GM12892 (cell line): ENCODE results near the gene NAA30.

Source experiments
- POLR2A ChIP-seq: IDR thresholded peaks from 2 replicates; pipeline ENCODE4 v1.6.1; 2011; ENCODE audit warnings: low read depth, low read length, control low read depth
- POLR2AphosphoS5 ChIP-seq: IDR thresholded peaks from 2 replicates; pipeline ENCODE4 v1.6.1; 2011; ENCODE audit warnings: low read depth, low read length, control low read depth

DNA sequence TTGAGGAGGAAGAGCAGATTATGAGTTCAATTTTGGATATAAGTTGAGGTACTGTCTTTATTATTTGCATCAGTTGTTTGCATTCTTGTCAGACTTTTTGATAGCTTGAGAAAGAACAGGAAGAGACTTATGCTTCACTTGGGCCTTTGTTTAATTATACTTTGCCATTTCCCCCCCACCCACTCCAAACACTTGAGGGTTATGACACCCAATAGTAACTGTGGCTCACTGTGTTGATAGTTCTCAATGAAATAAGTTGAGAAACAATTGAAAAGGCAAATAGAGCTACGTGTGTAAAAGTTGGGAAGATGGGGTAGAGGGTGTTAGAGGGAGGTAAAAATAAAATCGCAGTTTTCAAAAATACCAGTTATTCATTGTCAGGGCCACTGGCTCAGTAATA, 17.7 kb downstream of the NAA30 start:
- TF ChIP-seq POLR2AphosphoS5 (no peak), POLR2A (no peak)
